HFF-Myc (cell line): ENCODE data around the gene PROX2.

Source experiments
- DNase-seq: peaks from one replicate; pipeline ENCODE4 v3.0.0-alpha.2; 2011; ENCODE audit warnings: low read depth; ENCODE audit errors: extremely low read depth
- H3K4me3 ChIP-seq: replicated peaks from 2 replicates; pipeline ENCODE4 v1.5.1; 2011; ENCODE audit warnings: low read depth, mild to moderate bottlenecking, control low read depth, low read length
- TF ChIP-seq, protein P1 (sequence below): IDR thresholded peaks from 2 replicates; pipeline ENCODE4 v1.5.1; 2012; ENCODE audit warnings: mild to moderate bottlenecking, low read depth, low read length, control low read depth; ENCODE audit errors: missing control alignments

PROX2 gene

DNA sequence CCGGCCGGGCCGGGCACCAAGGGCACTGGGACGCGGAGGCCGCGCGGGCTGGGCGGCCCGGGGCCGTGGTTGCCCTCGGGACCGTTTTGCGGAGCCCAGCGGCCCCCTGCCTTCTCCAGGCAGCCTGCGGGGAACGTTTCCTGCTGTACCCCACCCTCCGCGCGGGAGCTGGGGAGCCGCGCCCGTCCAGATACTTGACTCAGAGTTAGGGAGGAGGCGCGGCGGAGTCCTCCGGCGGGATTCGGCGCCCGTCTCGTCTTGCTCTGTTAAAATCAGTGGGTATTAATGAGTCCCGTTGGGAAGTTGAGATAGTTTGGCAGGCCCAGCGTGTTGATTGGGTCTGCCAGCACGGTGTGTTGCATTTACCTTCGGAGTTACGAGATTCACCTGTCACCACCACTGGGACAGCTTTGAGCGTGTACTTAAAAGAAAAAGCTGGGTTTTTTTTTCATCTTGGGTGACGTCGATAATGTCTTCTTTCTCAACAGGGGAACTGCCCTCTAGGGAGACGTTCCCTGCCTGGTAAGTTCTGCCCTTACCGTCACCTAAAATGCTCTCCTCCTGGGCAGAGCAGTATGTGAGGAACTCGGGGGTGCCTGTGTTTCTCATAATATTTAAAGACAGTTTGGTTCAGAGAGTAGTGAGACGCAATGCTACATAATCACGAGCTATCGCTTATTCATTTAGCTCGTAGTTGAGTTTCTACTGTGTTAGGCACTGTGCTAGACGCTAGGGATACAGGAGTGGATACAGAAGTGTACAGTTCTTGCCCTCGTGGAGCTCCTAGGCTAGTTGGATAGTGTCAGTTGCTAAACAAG, 6.4 kb upstream of the PROX2 start:
- no peak for DNase-seq
- peak overlapping the region; percentile 77 for H3K4me3 ChIP-seq
- TF ChIP-seq, protein P1, sequence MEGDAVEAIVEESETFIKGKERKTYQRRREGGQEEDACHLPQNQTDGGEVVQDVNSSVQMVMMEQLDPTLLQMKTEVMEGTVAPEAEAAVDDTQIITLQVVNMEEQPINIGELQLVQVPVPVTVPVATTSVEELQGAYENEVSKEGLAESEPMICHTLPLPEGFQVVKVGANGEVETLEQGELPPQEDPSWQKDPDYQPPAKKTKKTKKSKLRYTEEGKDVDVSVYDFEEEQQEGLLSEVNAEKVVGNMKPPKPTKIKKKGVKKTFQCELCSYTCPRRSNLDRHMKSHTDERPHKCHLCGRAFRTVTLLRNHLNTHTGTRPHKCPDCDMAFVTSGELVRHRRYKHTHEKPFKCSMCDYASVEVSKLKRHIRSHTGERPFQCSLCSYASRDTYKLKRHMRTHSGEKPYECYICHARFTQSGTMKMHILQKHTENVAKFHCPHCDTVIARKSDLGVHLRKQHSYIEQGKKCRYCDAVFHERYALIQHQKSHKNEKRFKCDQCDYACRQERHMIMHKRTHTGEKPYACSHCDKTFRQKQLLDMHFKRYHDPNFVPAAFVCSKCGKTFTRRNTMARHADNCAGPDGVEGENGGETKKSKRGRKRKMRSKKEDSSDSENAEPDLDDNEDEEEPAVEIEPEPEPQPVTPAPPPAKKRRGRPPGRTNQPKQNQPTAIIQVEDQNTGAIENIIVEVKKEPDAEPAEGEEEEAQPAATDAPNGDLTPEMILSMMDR = no peak

- peak within 1 kb of the TSS; percentile 77 for H3K4me3 ChIP-seq
- peak; percentile 50 for DNase-seq
- TF ChIP-seq, protein P1 = no peak
Measured at GRCh38 chr14:74881431-74882102, 5.6 kb upstream of the PROX2 start, which contains the start of gene DLST. Gene DLST, plus strand, starts transcription at chr14:74881916. Its CDS starts 38 bp downstream, at chr14:74881954.

- TF ChIP-seq, protein P1 = no peak
- DNase-seq = no peak
- no peak overlapping the region for H3K4me3 ChIP-seq
Measured at GRCh38 chr14:74879427-74880182, 3.7 kb upstream of the PROX2 start.

DNA sequence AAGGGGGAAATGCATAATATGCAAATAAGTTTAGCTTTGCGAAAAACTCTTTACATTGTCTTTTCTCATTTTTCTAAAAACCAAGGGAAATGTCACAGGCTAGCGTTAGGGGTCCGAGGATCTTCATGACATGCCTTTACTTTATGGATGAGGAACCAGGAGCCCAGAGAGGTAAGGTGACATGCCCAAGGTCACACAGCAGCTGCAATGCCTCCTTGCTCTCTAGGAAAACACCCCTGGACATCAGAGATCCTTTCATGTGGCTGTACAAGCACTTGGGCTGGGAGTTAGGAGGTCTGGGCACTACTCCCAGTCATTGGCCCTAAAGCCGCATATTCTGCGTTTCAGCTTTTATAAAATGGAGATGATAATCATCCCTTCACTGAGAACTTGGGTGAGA, 741 bp downstream of the PROX2 start:
- TF ChIP-seq, protein P1 = no peak
- DNase-seq = no peak
- no peak overlapping the region for H3K4me3 ChIP-seq

DNA sequence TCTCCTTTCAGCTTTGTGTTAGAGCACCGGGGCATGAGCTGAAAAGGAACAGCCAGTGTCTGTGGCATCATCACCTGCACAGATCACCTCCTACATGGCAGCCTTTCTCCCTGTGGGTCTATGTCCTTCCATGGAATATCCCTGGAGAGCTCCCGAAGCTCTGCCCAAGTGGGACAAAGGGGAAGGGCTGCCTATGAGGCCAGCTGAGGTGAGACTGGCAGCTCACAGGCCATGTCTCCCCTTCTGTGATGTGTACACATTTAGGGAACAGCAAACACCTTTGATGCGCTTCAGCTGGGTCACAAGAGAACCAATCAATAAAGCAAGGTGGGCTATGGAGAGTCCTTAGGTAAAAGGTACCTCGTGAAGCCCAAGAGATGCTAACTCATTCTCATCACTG, 4.1 kb downstream of the PROX2 start:
- no peak for DNase-seq
- TF ChIP-seq, protein P1 = no peak
- no peak overlapping the region for H3K4me3 ChIP-seq

DNA sequence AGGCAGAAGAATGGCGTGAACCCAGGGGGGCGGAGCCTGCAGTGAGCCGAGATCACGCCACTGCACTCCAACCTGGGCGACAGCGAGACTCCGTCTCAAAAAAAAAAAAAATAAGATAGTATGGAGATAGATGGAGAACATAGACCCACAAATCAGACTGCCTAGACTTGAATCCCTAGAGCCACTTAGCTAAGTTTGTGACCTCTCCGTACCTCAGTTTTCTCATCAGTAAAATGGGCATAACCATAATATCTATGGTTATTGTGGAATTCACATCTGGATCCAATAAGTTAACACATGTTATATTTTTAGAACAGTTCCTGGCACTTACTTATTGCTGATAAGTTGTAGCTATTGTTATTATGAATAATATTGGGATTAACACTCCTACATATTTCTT, 7.2 kb downstream of the PROX2 start:
- H3K4me3 ChIP-seq = no peak overlapping the region
- DNase-seq = no peak
- TF ChIP-seq, protein P1 = no peak
